Muscle layer of duodenum (tissue), 2 donors: ENCODE measurements around the gene REEP3.
A peak's percentile ranks its signal among the peaks of the same experiment; 100 is the strongest.

Source experiments
- H3K27ac ChIP-seq: one replicate; pipeline ENCODE4 v1.7.0; 2013; ENCODE audit warnings: mild to moderate bottlenecking, low read length
- H3K27me3 ChIP-seq: one replicate; pipeline ENCODE4 v1.7.0; 2013; ENCODE audit warnings: low read depth, mild to moderate bottlenecking, control low read depth, low read length
- H3K36me3 ChIP-seq, 2 donors: one replicate each; pipeline ENCODE4 v1.7.0; 2013; ENCODE audit warnings: low read length in 2 of 2, control low read depth in 1 of 2, mild to moderate bottlenecking in 1 of 2; ENCODE audit not compliant: insufficient read depth in 2 of 2, control insufficient read depth in 1 of 2
- H3K4me1 ChIP-seq, 2 donors: one replicate each; pipeline ENCODE4 v1.7.0; 2013; ENCODE audit warnings: low read length in 2 of 2, mild to moderate bottlenecking in 2 of 2, control low read depth in 1 of 2, moderate library complexity in 1 of 2; ENCODE audit not compliant: insufficient read depth in 2 of 2, control insufficient read depth in 1 of 2
- H3K4me3 ChIP-seq, 2 donors: one replicate each; pipeline ENCODE4 v1.7.0; 2013; ENCODE audit warnings: low read length in 2 of 2, low read depth in 1 of 2, mild to moderate bottlenecking in 1 of 2
- H3K9me3 ChIP-seq, 2 donors: one replicate each; pipeline ENCODE4 v1.7.0; 2013; ENCODE audit warnings: low read length in 2 of 2, control low read depth in 1 of 2, mild to moderate bottlenecking in 1 of 2; ENCODE audit not compliant: control insufficient read depth in 1 of 2
- donor health status: healthy.

REEP3 gene

DNA sequence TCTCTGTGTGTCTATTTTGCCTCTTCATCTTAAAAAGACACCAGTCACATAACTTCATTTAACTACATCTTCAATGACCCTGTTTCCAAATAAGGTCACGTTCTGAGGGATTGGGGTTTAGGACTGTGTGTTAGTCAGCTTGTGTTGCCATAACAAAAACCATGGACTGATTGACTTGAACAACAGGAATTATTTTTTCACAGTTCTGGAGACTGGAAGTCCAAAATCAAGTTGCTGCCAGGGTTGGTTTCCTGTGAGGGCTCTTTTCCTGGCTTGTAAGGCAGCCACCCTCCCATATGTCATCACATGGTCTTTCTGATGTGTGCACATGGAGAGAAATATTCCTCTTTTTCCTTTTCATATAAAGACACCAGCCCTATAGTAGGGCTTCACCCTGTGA lies 55.3 kb downstream of the REEP3 start:
- no peak overlapping the region for H3K27ac ChIP-seq
- H3K4me3 ChIP-seq, result no peak overlapping the region
- peaks cover 0 to 24% of the 10 kb centered on the region in 2 donors for H3K4me1 ChIP-seq
- no peaks in the 10 kb centered on the region for H3K36me3 ChIP-seq
- no peaks in the 10 kb centered on the region for H3K27me3 ChIP-seq
- H3K9me3 ChIP-seq, result no peaks in the 10 kb centered on the region

DNA sequence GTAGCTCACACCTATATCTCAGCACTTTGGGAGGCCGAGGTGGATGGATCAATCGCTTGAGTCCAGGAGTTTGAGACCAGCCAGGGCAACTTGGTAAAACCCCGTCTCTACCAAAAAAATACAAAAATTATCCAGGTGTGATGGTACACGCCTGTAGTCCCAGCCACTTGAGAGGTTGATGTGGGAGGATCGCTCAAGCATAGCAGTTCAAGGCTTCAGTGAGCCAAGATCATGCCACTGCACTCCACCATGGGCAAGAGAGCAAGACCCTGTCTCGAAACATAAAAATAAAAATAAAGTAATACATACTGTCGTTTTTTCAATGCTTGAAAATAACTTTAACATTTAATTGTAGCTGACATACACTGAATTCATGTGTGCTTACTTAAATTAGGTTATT lies 57.3 kb downstream of the REEP3 start:
- H3K4me3 ChIP-seq, result no peak overlapping the region
- H3K9me3 ChIP-seq, result no peaks in the 10 kb centered on the region

DNA sequence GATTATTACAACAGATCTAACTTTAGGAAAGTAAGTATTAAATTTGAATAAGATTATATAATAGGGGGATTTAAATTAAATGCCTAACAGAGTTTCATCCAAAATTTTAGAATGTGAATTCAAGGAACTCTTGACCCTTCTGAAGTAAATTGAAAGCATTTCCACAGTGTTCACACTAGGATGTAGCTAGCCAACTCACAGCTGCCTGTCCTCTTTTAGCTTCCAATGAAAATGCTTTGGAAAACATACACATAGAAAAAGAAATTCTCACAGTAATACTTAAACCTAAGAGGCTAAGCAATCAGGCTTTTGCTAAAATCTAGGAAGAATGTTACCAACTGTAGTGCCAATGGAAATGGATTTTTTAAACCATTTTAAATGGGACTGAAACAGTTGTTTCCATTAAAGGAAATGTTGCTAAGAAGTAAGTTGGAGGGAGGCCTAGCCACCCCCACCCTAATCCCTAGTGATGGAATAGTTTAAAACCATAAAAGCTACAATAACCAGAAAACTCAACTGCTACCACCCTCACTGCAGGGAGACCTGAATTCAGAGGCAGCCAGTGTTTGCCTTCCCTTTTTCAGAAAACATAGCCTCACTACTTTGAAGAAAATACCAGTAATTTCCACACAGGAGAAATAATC lies 58.3 kb downstream of the REEP3 start:
- H3K4me1 ChIP-seq, result peaks cover 6 to 14% of the 10 kb centered on the region in 2 donors
- no peak overlapping the region for H3K4me3 ChIP-seq
- H3K27ac ChIP-seq, result no peak overlapping the region
- no peaks in the 10 kb centered on the region for H3K9me3 ChIP-seq
- no peaks in the 10 kb centered on the region for H3K27me3 ChIP-seq
- no peaks in the 10 kb centered on the region for H3K36me3 ChIP-seq

More for the DNA sequence above, 57.3 kb downstream of the REEP3 start:
- no peaks in the 10 kb centered on the region for H3K36me3 ChIP-seq
- no peak overlapping the region for H3K27ac ChIP-seq
- H3K4me1 ChIP-seq, result peaks cover 0 to 13% of the 10 kb centered on the region in 2 donors
- H3K27me3 ChIP-seq, result no peaks in the 10 kb centered on the region

DNA sequence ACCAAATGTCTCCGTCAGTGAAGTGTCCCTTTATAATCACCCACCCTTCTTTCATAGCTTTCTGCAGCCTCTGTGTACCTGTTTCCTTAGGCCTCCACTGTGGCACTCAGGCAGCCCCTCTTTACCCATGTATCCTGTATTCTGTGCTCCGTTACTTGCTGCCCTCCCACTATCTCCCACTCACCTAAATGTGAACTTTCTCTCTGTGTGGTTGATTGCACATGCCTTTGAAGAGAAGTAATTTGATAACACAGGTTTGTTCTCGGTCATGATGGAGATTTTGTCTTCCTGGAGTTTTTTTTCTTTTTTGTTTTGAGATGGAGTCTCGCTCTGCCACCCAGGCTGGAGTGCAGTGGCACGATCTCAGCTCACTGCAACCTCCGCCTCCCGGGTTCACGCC lies 61.5 kb downstream of the REEP3 start:
- Histone ChIP-seq H3K4me1 (peaks cover 6 to 14% of the 10 kb centered on the region in 2 donors), H3K27me3 (no peaks in the 10 kb centered on the region), H3K36me3 (no peaks in the 10 kb centered on the region), H3K27ac (no peak overlapping the region), H3K4me3 (no peak overlapping the region), H3K9me3 (no peaks in the 10 kb centered on the region)

DNA sequence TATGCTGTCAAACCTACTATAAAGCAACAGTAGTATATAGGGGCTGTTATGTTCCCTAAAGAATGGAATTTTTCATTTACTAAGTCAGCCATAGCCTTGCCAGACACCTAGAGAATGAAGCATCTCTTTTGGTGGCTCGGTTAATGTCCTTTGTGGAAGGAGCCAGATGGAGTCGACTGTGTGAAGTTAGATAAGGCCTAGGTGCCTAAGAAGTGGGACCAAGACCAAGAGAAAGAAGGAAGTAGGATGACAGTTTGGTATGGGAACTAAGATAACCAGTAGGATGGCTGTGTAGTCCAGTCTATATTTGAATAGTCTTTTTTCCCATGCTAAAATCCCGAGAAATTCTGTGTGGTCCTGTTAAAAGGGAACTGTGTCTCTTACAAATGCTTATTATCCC lies 62.2 kb downstream of the REEP3 start:
- Histone ChIP-seq H3K4me3 (no peak overlapping the region), H3K36me3 (no peaks in the 10 kb centered on the region), H3K27ac (no peak overlapping the region), H3K4me1 (peaks cover 6 to 14% of the 10 kb centered on the region in 2 donors), H3K9me3 (no peaks in the 10 kb centered on the region), H3K27me3 (no peaks in the 10 kb centered on the region)

DNA sequence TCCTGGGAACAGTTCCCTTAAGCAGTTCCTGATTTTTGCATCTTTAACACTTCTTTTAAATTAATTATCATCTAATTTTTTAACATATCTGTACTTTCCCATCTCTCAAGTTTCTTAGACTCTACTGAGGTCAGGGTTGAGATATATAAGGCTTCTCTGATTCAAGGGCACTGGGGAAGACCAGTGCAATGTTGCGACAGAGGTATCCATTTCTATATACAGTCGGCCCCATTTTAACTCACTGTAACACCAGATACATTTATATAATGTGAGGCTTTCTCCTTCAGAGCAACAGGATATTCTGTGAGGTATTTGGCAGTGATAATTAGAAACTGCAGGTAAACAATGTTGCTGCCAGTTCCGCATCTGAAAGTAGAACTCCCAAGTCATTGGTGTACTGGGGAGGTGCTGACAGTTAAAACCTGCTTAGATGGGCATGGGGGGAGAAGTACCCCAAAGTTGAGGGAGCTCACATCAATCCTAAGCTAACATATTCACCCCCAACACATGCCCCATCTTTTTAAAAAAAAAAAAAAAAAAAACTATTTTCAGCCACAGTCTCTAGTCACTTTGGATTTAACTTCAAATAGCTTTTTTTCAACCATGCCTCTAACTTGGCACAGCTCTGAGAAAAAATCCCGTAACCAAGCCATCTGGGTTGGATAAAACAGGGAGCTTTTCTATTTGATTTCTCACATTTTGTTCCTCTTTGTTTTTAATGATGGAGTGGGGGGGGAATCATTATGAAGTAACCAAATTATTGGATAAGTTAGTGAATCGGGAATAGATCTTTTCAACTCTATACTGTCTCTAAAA lies 62.9 kb downstream of the REEP3 start:
- Histone ChIP-seq H3K27me3 (no peaks in the 10 kb centered on the region), H3K4me3 (no peak overlapping the region), H3K4me1 (peaks cover 6 to 19% of the 10 kb centered on the region in 2 donors), H3K36me3 (no peaks in the 10 kb centered on the region), H3K9me3 (no peaks in the 10 kb centered on the region), H3K27ac (peak overlapping the region; percentile 10)

DNA sequence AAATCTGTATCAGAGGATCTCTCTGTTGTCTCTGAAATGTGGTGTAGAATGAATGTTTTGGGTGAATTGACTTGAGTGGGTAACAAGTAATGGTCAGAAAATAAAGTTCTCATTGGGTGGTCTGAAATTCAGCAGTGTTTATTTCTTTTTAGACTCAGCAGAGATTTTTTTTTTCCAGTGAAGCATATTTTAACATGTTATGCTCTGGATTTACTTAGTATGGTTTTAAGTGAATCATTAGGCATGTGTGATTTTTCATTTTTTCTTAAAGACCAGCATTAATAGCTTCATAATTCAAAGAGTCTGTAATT lies 63.5 kb downstream of the REEP3 start:
- Histone ChIP-seq H3K36me3 (no peaks in the 10 kb centered on the region), H3K27ac (peak overlapping the region; percentile 10), H3K9me3 (no peaks in the 10 kb centered on the region), H3K4me1 (peaks cover 6 to 15% of the 10 kb centered on the region in 2 donors), H3K4me3 (no peak overlapping the region), H3K27me3 (no peaks in the 10 kb centered on the region)

DNA sequence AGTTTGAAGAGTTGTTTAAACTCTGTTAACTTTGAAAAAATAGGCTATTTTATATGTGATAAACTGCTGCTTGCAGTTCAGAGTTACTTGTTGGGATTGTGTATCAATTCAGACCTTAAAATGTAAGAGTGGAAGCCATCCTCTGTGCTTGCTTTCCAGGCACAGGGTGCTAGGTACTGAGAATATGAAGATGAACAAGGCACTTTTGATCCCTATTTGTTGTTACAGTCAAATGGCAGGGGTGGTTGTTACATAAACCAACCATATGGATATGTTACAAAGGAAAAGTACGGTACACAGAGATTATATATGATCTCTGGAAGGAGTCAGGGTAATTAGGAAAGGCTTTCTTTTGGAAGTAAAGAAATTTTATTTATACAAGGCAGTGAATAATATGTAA lies 63.8 kb downstream of the REEP3 start:
- Histone ChIP-seq H3K4me1 (peaks cover 6 to 15% of the 10 kb centered on the region in 2 donors), H3K27ac (no peak overlapping the region), H3K27me3 (no peaks in the 10 kb centered on the region), H3K9me3 (no peaks in the 10 kb centered on the region), H3K36me3 (no peaks in the 10 kb centered on the region), H3K4me3 (no peak overlapping the region)

DNA sequence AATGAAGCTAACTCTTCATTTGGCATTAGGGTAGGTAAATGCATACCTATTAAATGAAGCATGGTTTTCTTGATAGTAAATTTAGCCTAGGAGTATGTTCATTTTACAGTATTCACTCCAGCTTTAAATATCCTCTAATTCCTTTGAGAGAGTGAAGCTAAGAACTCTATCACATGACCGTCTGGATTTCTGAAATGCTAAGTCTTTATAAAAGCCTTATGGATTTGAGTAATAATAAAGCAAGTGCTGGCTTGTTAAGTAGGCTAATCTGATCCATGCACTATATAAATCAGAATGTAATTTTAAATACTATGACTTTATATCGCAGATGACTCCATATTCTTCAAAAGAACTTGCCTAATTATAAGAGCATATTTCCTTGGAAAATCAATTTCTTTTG lies 64.8 kb downstream of the REEP3 start:
- no peak overlapping the region for H3K27ac ChIP-seq
- no peak overlapping the region for H3K4me3 ChIP-seq
- H3K9me3 ChIP-seq, result no peaks in the 10 kb centered on the region
- H3K36me3 ChIP-seq, result no peaks in the 10 kb centered on the region
- H3K4me1 ChIP-seq, result peaks cover 6 to 15% of the 10 kb centered on the region in 2 donors
- no peaks in the 10 kb centered on the region for H3K27me3 ChIP-seq

DNA sequence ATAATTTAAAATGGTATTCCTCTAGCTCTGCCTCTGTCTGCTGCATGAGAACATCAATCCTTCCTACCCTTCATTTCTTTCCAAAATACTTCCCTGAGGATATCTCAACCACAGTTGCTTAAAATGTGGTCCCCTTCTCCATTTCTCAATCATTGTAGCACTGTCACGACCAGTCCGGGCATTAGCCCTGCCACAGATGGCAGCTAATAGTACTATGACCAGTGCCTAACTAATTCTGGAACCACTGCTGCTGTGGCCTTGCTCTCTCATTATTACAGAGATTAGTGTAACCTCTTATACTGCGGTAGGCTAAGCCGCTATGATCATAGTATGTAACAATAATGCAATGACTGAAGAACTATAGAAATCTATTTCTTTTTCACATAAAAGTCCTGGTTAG lies 66.0 kb downstream of the REEP3 start:
- no peaks in the 10 kb centered on the region for H3K36me3 ChIP-seq
- no peaks in the 10 kb centered on the region for H3K27me3 ChIP-seq
- H3K9me3 ChIP-seq, result no peaks in the 10 kb centered on the region
- H3K4me3 ChIP-seq, result no peak overlapping the region
- H3K4me1 ChIP-seq, result peaks cover 6 to 15% of the 10 kb centered on the region in 2 donors
- H3K27ac ChIP-seq, result no peak overlapping the region

DNA sequence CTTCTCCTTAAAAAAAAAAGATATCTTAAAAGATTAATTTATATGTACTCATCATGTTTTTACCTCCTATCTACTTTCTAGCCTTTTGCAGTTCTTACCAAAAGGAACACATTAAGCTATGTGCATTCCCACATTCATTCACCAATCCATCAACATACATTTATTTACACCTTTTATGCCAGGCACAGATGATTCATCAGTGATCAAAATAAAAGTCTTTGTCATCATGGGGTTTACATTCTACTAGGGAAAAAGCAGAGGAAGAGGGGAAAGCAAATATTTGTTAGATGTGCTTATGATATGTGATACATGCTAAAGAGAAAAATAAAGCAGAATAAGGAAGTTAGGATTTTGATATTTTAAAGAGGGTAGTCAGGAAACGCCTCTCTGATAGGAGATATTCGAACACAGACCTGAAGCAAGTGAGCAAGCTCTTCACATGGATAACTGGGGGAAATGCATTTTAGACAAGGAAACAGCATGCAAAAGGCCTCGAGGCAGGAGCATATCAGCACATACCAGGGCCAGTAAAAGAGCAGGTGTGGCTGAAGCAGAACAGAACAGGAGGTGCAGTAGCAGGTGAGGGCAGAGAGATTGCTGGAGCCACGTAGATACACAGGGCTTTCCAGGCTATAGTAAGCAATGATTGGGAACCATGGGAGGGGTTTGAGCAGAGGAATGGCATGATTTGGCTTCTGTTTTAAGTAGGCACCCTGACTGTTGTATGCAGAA lies 67.4 kb downstream of the REEP3 start:
- Histone ChIP-seq H3K36me3 (no peaks in the 10 kb centered on the region), H3K4me3 (no peak overlapping the region), H3K4me1 (peaks cover 6 to 18% of the 10 kb centered on the region in 2 donors), H3K27me3 (no peaks in the 10 kb centered on the region), H3K27ac (no peak overlapping the region), H3K9me3 (no peaks in the 10 kb centered on the region)
